Measurements from ENCODE around the gene MRO. TPM values are rescaled to one million over a fixed set of nuclear protein-coding genes. Genes with fewer than 3 reads are reported as not detected.
"Not testable (repeated sequence)": the region's sequence is repeated elsewhere in the genome, so short reads cannot be mapped to it uniquely, and the experiment has no call there.

MRO gene
- total and polyA plus RNA-seq, 4 donors, result 3.5 to 20.9 (median 9.3) TPM

GRCh38 chr18:50839996-50840395 is 20.2 kb upstream of the MRO start:
- H3K4me1 ChIP-seq (ENCODE audit: control insufficient read depth, insufficient read depth, low read length), result no peaks in the 10 kb centered on the region
- no peak overlapping the region for H3K27ac ChIP-seq (ENCODE audit: low read depth, low read length)
- WGBS (ENCODE audit: insufficient coverage), result 89% methylated on average over 2 of the region's 3 CpGs
- H3K36me3 ChIP-seq (ENCODE audit: control insufficient read depth, insufficient read depth, low read length), result no peaks in the 10 kb centered on the region
- H3K27me3 ChIP-seq (ENCODE audit: control insufficient read depth, insufficient read depth, low read length), result no peaks in the 10 kb centered on the region
- no peaks in the 10 kb centered on the region for H3K9me3 ChIP-seq (ENCODE audit: control insufficient read depth, insufficient read depth, low read length)
- H3K4me3 ChIP-seq (ENCODE audit: low read depth, low read length), result no peak overlapping the region
- DNase-seq (ENCODE audit: low read depth in 4 of 6, low spot score in 6 of 6), result no peak

- Histone ChIP-seq H3K4me3 (ENCODE audit: low read depth, low read length) (no peak overlapping the region), H3K4me1 (ENCODE audit: control insufficient read depth, insufficient read depth, low read length) (no peaks in the 10 kb centered on the region), H3K36me3 (ENCODE audit: control insufficient read depth, insufficient read depth, low read length) (no peaks in the 10 kb centered on the region), H3K27ac (ENCODE audit: low read depth, low read length) (no peak overlapping the region), H3K27me3 (ENCODE audit: control insufficient read depth, insufficient read depth, low read length) (no peaks in the 10 kb centered on the region), H3K9me3 (ENCODE audit: control insufficient read depth, insufficient read depth, low read length) (no peaks in the 10 kb centered on the region)
- 89% methylated on average over 1 of the region's 2 CpGs for WGBS (ENCODE audit: insufficient coverage)
- no peak for DNase-seq (ENCODE audit: low read depth in 4 of 6, low spot score in 6 of 6)
Observed at GRCh38 chr18:50839341-50839740, 19.5 kb upstream of the MRO start.

- no CpG with 5 or more reads among the region's 2 CpGs for WGBS (ENCODE audit: insufficient coverage)
- H3K9me3 ChIP-seq (ENCODE audit: control insufficient read depth, insufficient read depth, low read length), result no peaks in the 10 kb centered on the region
- no peak overlapping the region for H3K27ac ChIP-seq (ENCODE audit: low read depth, low read length)
- H3K36me3 ChIP-seq (ENCODE audit: control insufficient read depth, insufficient read depth, low read length), result no peaks in the 10 kb centered on the region
- H3K27me3 ChIP-seq (ENCODE audit: control insufficient read depth, insufficient read depth, low read length), result no peaks in the 10 kb centered on the region
- no peak overlapping the region for H3K4me3 ChIP-seq (ENCODE audit: low read depth, low read length)
- H3K4me1 ChIP-seq (ENCODE audit: control insufficient read depth, insufficient read depth, low read length), result no peaks in the 10 kb centered on the region
- no peak for DNase-seq (ENCODE audit: low read depth in 4 of 6, low spot score in 6 of 6)
Observed at GRCh38 chr18:50836521-50836957, 16.7 kb upstream of the MRO start.

- DNase-seq (ENCODE audit: low read depth in 4 of 6, low spot score in 6 of 6); H3K4me1 ChIP-seq (ENCODE audit: control insufficient read depth, insufficient read depth, low read length); H3K27ac ChIP-seq (ENCODE audit: low read depth, low read length); H3K4me3 ChIP-seq (ENCODE audit: low read depth, low read length); H3K9me3 ChIP-seq (ENCODE audit: control insufficient read depth, insufficient read depth, low read length); H3K27me3 ChIP-seq (ENCODE audit: control insufficient read depth, insufficient read depth, low read length); H3K36me3 ChIP-seq (ENCODE audit: control insufficient read depth, insufficient read depth, low read length): not testable (repeated sequence)
- WGBS (ENCODE audit: insufficient coverage), result 96% methylated on average over 6 of the region's 7 CpGs
Observed at GRCh38 chr18:50833496-50833895, 13.7 kb upstream of the MRO start.

- no peaks in the 10 kb centered on the region for H3K27me3 ChIP-seq (ENCODE audit: control insufficient read depth, insufficient read depth, low read length)
- DNase-seq (ENCODE audit: low read depth in 4 of 6, low spot score in 6 of 6), result no peak
- 100% methylated on average over 1 of the region's 2 CpGs for WGBS (ENCODE audit: insufficient coverage)
- no peaks in the 10 kb centered on the region for H3K36me3 ChIP-seq (ENCODE audit: control insufficient read depth, insufficient read depth, low read length)
- peaks cover 3% of the 10 kb centered on the region for H3K4me1 ChIP-seq (ENCODE audit: control insufficient read depth, insufficient read depth, low read length)
- no peak overlapping the region for H3K27ac ChIP-seq (ENCODE audit: low read depth, low read length)
- no peaks in the 10 kb centered on the region for H3K9me3 ChIP-seq (ENCODE audit: control insufficient read depth, insufficient read depth, low read length)
- no peak overlapping the region for H3K4me3 ChIP-seq (ENCODE audit: low read depth, low read length)
Observed at GRCh38 chr18:50832754-50833153, 12.9 kb upstream of the MRO start.

- Histone ChIP-seq H3K36me3 (ENCODE audit: control insufficient read depth, insufficient read depth, low read length) (no peaks in the 10 kb centered on the region), H3K4me1 (ENCODE audit: control insufficient read depth, insufficient read depth, low read length) (peaks cover 3% of the 10 kb centered on the region), H3K27me3 (ENCODE audit: control insufficient read depth, insufficient read depth, low read length) (no peaks in the 10 kb centered on the region), H3K4me3 (ENCODE audit: low read depth, low read length) (no peak overlapping the region), H3K9me3 (ENCODE audit: control insufficient read depth, insufficient read depth, low read length) (no peaks in the 10 kb centered on the region), H3K27ac (ENCODE audit: low read depth, low read length) (no peak overlapping the region)
- WGBS (ENCODE audit: insufficient coverage), result 94% methylated on average over 4 of the region's 5 CpGs
- DNase-seq (ENCODE audit: low read depth in 4 of 6, low spot score in 6 of 6), result no peak
Observed at GRCh38 chr18:50830544-50830943, 10.7 kb upstream of the MRO start.

GRCh38 chr18:50829644-50830043 is 9.8 kb upstream of the MRO start:
- no peaks in the 10 kb centered on the region for H3K27me3 ChIP-seq (ENCODE audit: control insufficient read depth, insufficient read depth, low read length)
- H3K4me1 ChIP-seq (ENCODE audit: control insufficient read depth, insufficient read depth, low read length), result peaks cover 3% of the 10 kb centered on the region
- no peak overlapping the region for H3K4me3 ChIP-seq (ENCODE audit: low read depth, low read length)
- no peaks in the 10 kb centered on the region for H3K36me3 ChIP-seq (ENCODE audit: control insufficient read depth, insufficient read depth, low read length)
- DNase-seq (ENCODE audit: low read depth in 4 of 6, low spot score in 6 of 6), result no peak
- H3K27ac ChIP-seq (ENCODE audit: low read depth, low read length), result no peak overlapping the region
- WGBS (ENCODE audit: insufficient coverage), result 92% methylated on average over 2 of the region's 5 CpGs
- H3K9me3 ChIP-seq (ENCODE audit: control insufficient read depth, insufficient read depth, low read length), result no peaks in the 10 kb centered on the region

- WGBS (ENCODE audit: insufficient coverage), result 100% methylated on average over 2 of the region's 5 CpGs
- Histone ChIP-seq H3K36me3 (ENCODE audit: control insufficient read depth, insufficient read depth, low read length) (no peaks in the 10 kb centered on the region), H3K27ac (ENCODE audit: low read depth, low read length) (no peak overlapping the region), H3K27me3 (ENCODE audit: control insufficient read depth, insufficient read depth, low read length) (no peaks in the 10 kb centered on the region), H3K4me1 (ENCODE audit: control insufficient read depth, insufficient read depth, low read length) (no peaks in the 10 kb centered on the region), H3K9me3 (ENCODE audit: control insufficient read depth, insufficient read depth, low read length) (no peaks in the 10 kb centered on the region), H3K4me3 (ENCODE audit: low read depth, low read length) (no peak overlapping the region)
- DNase-seq (ENCODE audit: low read depth in 4 of 6, low spot score in 6 of 6), result no peak
Observed at GRCh38 chr18:50826027-50826426, 6.2 kb upstream of the MRO start.

- no peak for DNase-seq (ENCODE audit: low read depth in 4 of 6, low spot score in 6 of 6)
- WGBS (ENCODE audit: insufficient coverage), result no CpG with 5 or more reads among the region's 2 CpGs
- no peaks in the 10 kb centered on the region for H3K36me3 ChIP-seq (ENCODE audit: control insufficient read depth, insufficient read depth, low read length)
- H3K4me1 ChIP-seq (ENCODE audit: control insufficient read depth, insufficient read depth, low read length), result no peaks in the 10 kb centered on the region
- no peaks in the 10 kb centered on the region for H3K9me3 ChIP-seq (ENCODE audit: control insufficient read depth, insufficient read depth, low read length)
- no peaks in the 10 kb centered on the region for H3K27me3 ChIP-seq (ENCODE audit: control insufficient read depth, insufficient read depth, low read length)
- no peak overlapping the region for H3K27ac ChIP-seq (ENCODE audit: low read depth, low read length)
- no peak overlapping the region for H3K4me3 ChIP-seq (ENCODE audit: low read depth, low read length)
Observed at GRCh38 chr18:50825621-50826020, 5.8 kb upstream of the MRO start.

- H3K27ac ChIP-seq (ENCODE audit: low read depth, low read length), result no peak overlapping the region
- H3K4me3 ChIP-seq (ENCODE audit: low read depth, low read length), result no peak overlapping the region
- peaks cover 16% of the 10 kb centered on the region for H3K4me1 ChIP-seq (ENCODE audit: control insufficient read depth, insufficient read depth, low read length)
- no peaks in the 10 kb centered on the region for H3K9me3 ChIP-seq (ENCODE audit: control insufficient read depth, insufficient read depth, low read length)
- 84% methylated on average over 9 of the region's 10 CpGs for WGBS (ENCODE audit: insufficient coverage)
- H3K27me3 ChIP-seq (ENCODE audit: control insufficient read depth, insufficient read depth, low read length), result no peaks in the 10 kb centered on the region
- H3K36me3 ChIP-seq (ENCODE audit: control insufficient read depth, insufficient read depth, low read length), result no peaks in the 10 kb centered on the region
- no peak for DNase-seq (ENCODE audit: low read depth in 4 of 6, low spot score in 6 of 6)
Observed at GRCh38 chr18:50822756-50823155, 2.9 kb upstream of the MRO start.

Data from spinal cord (tissue), 10 donors.